Measurements from ENCODE around the gene DNAH12.
"Not testable (repeated sequence)": the region's sequence is repeated elsewhere in the genome, so short reads cannot be mapped to it uniquely, and the experiment has no call there.

Gene DNAH12

GRCh38 chr3:57397175-57398026 is 146.7 kb downstream of the DNAH12 start:
- peak; percentile 66 for DNase-seq

DNA sequence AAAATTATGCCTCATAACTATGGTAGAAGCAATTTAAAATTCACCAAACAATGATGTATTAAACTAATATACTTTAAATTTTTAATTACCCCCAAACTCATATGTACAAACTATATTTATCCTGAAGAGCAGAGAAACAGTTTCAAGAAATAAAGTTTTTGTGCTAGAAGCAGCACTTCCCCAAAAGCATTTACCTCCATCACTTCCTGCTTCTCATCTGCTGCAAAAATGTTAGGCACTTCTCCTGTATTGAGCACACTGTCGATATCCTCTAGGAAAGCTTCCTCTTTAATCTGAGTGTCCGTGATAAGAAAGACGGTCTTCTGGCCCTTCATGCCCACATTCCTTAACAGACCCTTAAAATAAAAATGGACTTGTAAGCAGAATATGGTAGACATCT is 150.2 kb downstream of the DNAH12 start:
- DNase-seq, result no peak

- DNase-seq, result no peak
Observed at GRCh38 chr3:57391767-57392166, 152.4 kb downstream of the DNAH12 start.

GRCh38 chr3:57389271-57389670 is 154.9 kb downstream of the DNAH12 start:
- no peak for DNase-seq

- DNase-seq, result no peak
Observed at GRCh38 chr3:57386307-57386706, 157.8 kb downstream of the DNAH12 start.

GRCh38 chr3:57385498-57385897 is 158.6 kb downstream of the DNAH12 start:
- no peak for DNase-seq

DNA sequence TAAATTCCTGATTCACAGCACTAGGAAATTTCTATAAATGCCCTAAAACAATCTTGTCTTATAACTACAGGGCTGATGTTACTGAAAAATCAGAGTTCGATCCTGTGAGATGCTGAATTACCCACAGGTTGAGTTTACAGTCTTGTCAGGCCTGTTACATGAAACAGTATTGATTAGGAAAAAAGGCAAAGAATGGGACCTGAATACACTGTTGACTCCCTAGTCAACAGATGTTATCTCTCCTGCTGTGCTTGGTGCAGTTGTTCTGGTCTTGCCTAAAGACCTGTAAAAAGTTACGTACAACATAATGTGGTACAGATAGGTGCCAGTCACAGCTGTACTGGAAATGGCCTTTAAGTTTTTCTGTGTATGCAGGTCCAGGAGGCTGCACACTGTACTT is 160.3 kb downstream of the DNAH12 start:
- DNase-seq, result no peak

- no peak for DNase-seq
Observed at GRCh38 chr3:57383406-57383805, 160.7 kb downstream of the DNAH12 start.

DNA sequence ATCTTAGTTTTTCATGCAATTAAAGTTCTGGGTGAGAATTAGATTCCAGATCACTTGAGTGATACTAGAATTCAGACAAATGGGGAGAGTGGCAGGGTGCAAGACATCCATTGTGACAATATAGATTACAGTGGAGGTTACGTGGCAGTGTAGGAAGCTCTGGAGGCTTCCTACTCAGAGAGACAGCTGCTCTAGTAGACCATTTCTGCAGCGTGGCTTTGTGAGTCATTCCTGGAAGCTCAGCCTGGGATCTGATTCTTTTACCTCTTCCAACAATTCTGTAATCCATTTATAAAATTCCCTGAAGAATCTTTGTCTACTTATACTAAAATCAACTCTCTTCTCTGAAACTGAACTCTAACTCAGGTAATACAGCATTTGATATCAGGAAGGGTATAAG is 161.2 kb downstream of the DNAH12 start:
- DNase-seq, result no peak

- no peak for DNase-seq
Observed at GRCh38 chr3:57370341-57370740, 173.8 kb downstream of the DNAH12 start.

GRCh38 chr3:57365089-57365488 is 179.1 kb downstream of the DNAH12 start:
- DNase-seq, result not testable (repeated sequence)

GRCh38 chr3:57356275-57356674 is 187.9 kb downstream of the DNAH12 start:
- DNase-seq, result not testable (repeated sequence)

- no peak for DNase-seq
Observed at GRCh38 chr3:57354768-57355167, 189.4 kb downstream of the DNAH12 start.

GRCh38 chr3:57350271-57350670 is 193.9 kb downstream of the DNAH12 start:
- no peak for DNase-seq

DNA sequence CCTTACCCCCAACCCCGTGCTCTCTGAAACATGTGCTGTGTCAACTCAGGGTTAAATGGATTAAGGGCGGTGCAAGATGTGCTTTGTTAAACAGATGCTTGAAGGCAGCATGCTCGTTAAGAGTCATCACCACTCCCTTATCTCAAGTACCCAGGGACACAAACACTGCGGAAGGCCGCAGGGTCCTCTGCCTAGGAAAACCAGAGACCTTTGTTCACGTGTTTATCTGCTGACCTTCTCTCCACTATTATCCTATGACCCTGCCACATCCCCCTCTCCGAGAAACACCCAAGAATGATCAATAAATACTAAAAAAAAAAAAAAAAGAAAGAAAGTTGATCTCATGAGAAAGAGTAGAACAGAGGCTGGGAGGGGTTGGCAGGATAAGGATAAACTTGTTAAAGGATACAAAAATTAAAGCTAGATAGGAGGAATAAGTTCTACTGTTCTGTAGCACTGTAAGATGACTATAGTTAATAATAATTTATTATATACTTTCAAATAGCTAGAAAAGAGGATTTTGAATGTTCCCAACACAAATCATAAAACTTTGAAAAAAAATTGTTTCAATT is 205.0 kb downstream of the DNAH12 start:
- DNase-seq, result not testable (repeated sequence)

- not testable (repeated sequence) for DNase-seq
Observed at GRCh38 chr3:57338272-57339070, 205.7 kb downstream of the DNAH12 start.

DNA sequence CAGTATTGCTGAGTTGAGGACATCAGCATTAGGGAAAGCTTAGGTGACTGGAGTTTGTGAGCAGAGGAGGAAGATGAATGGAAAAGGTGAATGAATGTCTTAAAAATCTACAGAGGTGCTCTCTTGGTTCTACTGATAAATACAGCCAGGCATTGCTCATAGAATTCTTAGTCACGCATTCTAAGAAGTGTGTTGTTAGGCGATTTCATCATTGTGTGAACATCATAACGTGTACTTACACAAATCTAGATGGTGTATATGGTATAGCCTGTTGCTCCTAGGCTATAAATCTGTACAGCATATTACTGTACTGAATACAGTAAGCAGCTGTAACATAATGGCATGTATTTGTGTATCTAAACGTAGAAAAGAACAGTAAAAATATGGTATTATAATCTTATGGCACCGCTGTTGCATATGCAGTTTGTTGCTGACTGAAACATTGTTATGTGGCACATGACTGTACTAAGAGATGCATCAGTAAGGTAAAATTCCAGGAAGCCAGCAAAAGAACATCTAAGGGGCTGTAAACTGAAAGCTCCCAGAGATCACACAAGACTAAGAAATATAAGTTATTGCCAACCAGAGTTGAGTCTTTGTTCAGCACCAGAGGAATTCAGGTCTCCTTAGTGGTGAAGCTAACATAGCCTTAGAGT is 208.7 kb downstream of the DNAH12 start:
- no peak for DNase-seq

DNA sequence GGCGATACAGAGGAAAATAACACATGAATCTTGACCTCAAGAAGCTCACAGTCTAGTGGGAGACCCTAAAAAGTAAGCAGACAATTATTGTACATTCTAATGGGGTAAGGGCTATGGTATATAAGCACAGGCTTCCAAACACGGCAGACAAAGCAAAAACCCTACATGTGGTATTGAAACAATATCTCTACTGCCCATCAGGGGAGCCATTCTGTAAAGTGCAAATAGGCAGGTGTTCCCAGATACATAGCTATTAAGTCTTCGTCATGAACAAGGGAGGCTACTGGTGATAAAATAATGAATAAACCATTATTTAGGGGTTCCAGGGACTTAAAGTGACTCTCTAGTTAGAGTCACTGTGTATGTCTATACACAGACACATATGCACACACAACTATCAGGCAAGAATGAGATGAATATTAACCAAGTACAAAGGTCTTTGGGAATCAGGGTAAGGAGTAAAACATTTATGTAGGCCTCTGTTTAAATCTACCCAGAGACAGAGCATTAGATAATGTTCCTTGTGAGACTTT is 213.0 kb downstream of the DNAH12 start:
- no peak for DNase-seq

DNA sequence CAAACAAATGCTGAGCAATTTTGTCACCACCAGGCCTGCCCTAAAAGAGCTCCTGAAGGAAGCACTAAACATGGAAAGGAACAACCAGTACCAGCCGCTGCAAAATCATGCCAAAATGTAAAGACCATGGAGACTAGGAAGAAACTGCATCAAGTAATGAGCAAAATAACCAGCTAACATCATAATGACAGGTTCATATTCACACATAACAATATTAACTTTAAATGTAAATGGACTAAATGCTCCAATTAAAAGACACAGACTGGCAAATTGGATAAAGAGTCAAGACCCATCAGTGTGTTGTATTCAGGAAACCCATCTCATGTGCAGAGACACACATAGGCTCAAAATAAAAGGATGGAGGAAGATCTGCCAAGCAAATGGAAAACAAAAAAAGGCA is 217.6 kb downstream of the DNAH12 start:
- DNase-seq, result not testable (repeated sequence)

- DNase-seq, result no peak
Observed at GRCh38 chr3:57314204-57314603, 229.9 kb downstream of the DNAH12 start.

DNA sequence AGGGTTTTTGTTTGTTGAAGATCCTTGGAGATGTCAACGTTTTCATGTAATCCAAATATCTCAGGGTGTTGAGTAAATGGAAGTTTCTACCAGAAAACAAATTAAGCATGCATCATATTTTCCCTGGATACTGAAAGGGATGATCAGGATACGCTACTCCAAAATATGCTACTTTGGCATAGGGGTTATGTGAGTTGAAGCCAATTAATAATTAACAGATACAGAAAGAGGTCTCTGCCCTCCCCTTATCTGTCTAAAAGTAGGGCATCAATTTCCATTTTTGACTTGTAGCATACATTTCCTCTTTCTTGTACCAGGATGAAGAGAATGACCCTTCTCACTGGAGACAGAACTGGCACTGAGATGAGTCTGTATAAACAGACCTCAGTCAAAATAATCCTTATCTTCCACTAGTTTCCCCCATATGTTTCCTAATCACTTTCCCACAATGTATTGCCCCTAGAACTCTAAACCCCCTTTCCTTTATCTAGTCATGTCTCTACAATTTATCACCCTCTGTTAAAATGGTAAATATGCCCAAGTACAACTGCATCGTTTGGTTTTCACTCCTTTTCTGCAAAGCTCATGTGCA is 234.3 kb downstream of the DNAH12 start:
- DNase-seq, result no peak

GRCh38 chr3:57303520-57303919 is 240.6 kb downstream of the DNAH12 start:
- not testable (repeated sequence) for DNase-seq

Data from CD4-positive, alpha-beta T cell treated with Interleukin-17A for 4 hours (primary cell).